Ureter (tissue), 1 donor: ENCODE results near the gene CELF5. TPM values are rescaled to one million over a fixed set of nuclear protein-coding genes. Genes with fewer than 3 reads are reported as not detected.

ENCODE experiments used
- DNase-seq: peaks from one replicate; pipeline ENCODE4 v3.0.0-alpha.2; 2020; ENCODE audit warnings: low spot score
- total RNA-seq: library from RNA; stranded (reverse); gene quantifications from one replicate; pipeline ENCODE4 v1.2.4, GENCODE V29; 2023
- donor health status: DM: yes; HTN: yes; CAD: no.

CELF5 gene
- total RNA-seq, result 0.62 TPM

GRCh38 chr19:3224346-3225168 is at the start of gene CELF5:
TSS of gene CELF5 (plus strand) at chr19:3224661. CDS start at chr19:3224740, 79 bp downstream.
- DNase-seq, result no peak

- DNase-seq, result peak; percentile 87
These were observed 48.4 kb upstream of the CELF5 start for GRCh38 chr19:3175781-3176714.

DNA sequence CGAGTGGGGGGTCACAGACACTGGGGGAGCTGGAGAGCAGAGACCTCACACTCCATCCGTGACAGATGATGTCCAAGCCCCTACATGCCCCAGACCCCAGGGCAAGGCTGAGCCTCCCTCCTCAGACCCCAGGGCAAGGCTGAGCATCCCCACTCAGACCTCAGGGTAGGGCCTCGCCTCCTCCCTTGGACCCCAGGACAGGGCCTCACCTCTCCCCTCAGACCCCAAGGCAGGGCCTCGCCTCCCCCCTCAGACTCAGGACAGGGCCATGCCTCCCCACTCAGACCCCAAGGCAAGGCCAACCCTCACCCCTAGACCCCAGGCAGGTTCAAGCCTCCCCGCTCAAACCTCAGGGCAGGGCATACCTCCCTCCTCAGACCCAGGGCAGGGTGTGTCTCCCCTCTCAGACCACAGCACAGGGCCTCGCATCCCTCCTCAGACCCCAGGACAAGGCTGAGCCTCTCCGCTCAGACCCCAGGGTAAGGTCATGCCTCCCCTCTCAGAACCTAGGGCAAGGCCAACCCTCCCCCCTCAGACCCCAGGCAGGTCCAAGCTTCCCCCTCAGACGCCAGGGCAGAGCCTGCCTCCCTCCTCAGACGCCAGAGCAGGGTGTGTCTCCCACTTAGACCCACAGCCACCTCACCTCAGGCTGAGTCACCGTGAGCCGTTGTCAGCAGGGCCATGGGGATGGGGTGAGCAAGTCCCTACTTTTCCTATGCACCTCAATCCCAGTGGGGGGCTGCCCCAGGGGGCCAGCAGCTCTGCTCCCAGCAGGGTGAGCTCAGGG is 47.6 kb upstream of the CELF5 start:
- peak; percentile 80 for DNase-seq

DNA sequence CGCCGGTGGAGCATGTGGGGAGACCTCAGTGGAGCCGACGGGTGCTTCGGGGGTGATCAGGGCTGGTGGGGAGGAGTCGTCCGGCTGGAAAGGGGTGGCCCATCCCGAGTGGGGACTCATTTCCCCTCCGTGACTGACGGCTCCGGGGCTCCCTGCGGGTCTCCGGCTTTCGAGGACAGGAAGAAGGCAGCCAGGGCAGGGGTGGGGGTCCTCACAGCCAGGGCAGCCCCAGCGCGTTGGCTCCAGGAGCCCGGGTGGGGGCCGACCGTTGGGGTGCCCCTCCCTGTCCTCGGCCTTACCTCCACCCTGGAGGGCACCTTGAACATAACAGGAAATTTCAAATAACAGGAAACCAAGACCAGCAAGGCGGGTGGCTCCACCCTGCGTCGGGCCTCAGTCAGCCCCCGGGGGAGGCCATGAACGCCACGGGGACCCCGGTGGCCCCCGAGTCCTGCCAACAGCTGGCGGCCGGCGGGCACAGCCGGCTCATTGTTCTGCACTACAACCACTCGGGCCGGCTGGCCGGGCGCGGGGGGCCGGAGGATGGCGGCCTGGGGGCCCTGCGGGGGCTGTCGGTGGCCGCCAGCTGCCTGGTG is 46.0 kb upstream of the CELF5 start, which contains the start of gene S1PR4:
Gene S1PR4 (plus strand): TSS at position 393 of the 596 bp plus-strand sequence. CDS start 24 bp downstream, at position 417.
- no peak for DNase-seq

DNA sequence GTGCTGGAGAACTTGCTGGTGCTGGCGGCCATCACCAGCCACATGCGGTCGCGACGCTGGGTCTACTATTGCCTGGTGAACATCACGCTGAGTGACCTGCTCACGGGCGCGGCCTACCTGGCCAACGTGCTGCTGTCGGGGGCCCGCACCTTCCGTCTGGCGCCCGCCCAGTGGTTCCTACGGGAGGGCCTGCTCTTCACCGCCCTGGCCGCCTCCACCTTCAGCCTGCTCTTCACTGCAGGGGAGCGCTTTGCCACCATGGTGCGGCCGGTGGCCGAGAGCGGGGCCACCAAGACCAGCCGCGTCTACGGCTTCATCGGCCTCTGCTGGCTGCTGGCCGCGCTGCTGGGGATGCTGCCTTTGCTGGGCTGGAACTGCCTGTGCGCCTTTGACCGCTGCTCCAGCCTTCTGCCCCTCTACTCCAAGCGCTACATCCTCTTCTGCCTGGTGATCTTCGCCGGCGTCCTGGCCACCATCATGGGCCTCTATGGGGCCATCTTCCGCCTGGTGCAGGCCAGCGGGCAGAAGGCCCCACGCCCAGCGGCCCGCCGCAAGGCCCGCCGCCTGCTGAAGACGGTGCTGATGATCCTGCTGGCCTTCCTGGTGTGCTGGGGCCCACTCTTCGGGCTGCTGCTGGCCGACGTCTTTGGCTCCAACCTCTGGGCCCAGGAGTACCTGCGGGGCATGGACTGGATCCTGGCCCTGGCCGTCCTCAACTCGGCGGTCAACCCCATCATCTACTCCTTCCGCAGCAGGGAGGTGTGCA is 45.3 kb upstream of the CELF5 start:
- no peak for DNase-seq

- no peak for DNase-seq
These were observed 44.6 kb upstream of the CELF5 start for GRCh38 chr19:3179739-3180293.

DNA sequence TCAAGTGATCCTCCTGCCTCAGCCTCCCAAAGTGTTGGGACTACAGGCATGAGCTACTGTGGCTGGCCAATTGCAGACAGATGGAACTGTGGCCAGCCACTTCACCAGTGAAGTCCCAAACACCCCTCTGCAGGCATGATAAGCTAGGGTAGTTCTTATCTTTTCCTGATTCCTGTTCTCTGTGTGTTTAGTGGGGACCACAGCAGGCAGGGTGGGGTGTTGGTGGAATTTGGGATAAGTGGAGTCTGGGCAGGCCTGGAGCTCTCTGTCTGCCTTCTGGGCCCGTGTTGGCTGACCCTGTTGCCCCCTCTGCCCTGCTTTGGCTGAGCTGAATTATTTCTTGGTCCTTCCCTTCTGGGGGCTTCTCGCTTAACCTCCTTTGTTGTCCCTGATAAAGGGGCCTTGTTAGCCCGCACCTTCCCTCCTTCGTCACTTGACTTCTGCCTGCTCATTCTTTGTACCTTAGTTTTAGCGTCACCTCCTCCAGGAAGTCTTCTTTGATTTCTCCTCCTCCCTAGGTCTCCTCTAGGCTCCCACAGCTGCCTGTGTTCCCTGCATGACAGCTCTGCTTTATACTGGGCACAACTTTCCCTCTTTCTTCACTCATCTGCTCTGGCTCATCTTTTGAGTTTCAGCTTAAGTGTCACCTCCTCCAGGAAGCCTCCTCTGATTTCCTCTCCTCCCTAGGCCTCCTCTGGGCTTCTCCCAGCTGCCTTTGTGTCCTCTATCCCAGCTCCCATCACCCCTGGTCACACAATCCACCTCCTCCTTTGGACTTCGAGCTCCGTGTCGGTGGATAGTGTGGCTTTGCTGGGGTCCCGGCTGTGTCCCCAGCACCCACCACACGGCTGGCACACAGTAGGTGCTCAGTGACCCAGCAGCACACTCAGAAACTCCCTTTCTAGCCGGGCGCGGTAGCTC is 40.5 kb upstream of the CELF5 start:
- DNase-seq, result no peak

DNA sequence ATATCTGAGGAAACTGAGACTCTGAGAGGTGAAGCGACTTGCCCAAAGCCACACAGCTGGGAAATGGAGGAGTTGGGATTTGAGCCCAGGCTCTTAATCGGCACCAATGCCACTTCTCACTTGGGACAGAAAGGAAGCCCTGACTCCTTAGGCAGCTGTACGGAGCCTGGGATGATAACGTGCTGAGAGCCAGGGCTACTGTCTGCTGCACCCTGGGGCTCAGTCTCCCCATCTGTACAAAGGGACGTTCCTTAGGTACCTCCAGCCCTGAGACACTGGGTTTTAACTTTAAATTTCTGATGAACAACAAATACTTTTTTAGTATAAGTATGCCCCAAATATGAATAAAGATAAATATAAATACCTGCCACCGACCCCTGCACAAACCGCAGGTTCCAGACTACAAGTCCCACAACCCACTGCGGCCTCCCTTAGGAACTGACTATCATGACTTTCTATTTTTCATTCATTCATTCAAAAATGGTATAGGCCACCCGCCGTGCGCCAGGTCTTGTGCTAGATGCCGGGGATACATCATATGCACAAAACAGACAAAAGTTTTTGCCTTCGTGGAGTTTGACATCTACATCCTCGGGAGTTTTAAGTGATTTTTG is 39.5 kb upstream of the CELF5 start:
- DNase-seq, result no peak

- peak; percentile 95 for DNase-seq
These were observed 38.9 kb upstream of the CELF5 start, which contains the start of gene NCLN for GRCh38 chr19:3185461-3186159. TSS of gene NCLN (plus strand) at chr19:3185930. CDS start at chr19:3186031, 101 bp downstream.

DNA sequence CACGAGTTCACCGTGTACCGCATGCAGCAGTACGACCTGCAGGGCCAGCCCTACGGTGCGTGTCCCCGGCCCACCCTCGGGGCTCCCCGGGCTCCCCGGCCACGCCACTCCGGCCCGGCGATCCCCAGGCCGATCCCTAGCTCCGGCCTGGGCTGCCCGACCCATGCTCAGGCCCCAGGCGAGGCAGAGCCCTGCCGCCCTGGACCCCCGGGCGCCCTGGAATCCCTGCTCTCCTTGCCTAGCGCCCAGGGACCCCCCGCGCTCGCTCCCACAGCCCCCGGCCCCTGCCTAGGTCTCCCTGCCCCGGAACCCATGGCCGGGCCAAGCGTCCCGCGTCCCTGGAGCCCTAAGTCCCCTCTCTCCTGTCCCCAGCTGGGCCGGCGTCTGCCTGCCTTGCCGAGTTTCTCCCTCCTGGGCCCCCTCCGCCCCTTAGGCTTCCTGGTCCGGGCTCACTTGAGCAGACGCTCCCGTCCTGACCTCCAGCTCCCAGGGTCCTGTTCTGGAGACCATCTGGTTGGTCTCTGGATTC is 38.2 kb upstream of the CELF5 start:
- no peak for DNase-seq

DNA sequence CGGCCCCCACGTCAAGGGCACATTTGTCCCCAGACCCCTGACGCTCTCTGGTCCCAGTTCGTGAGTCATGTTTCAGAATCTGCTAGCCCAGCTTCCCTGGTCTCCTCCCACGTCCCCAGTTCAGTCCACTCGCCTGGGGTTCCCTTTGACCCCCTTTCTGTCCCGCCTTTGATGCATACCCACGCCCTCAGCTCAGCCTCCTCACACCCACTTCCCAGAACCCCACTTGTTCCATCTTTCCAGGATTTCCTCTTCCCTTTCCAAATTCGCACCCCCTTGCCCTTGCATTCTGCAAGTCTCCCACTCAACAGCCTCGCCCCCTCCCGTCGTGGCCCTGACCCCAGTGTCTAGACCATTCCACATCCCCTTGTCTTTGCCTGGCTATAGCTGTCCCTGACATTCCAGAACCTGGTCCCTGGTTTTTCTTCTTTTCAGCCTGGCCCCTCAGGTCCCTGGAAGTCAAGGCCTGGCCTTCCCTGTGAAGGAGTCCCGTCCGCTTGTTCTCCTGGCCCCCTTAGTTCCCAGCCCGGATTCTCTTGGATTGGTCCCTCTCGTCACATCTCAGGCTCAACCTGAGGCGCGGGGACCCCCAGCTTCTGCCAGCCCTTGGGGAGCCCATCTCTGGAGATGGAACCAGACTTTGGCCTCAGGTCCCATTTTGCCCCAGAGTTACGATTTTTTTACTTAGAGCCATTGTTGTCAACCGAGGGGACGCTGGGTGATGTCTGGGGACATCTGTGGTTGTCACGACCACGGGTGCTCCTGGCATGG is 37.4 kb upstream of the CELF5 start:
- no peak for DNase-seq

DNA sequence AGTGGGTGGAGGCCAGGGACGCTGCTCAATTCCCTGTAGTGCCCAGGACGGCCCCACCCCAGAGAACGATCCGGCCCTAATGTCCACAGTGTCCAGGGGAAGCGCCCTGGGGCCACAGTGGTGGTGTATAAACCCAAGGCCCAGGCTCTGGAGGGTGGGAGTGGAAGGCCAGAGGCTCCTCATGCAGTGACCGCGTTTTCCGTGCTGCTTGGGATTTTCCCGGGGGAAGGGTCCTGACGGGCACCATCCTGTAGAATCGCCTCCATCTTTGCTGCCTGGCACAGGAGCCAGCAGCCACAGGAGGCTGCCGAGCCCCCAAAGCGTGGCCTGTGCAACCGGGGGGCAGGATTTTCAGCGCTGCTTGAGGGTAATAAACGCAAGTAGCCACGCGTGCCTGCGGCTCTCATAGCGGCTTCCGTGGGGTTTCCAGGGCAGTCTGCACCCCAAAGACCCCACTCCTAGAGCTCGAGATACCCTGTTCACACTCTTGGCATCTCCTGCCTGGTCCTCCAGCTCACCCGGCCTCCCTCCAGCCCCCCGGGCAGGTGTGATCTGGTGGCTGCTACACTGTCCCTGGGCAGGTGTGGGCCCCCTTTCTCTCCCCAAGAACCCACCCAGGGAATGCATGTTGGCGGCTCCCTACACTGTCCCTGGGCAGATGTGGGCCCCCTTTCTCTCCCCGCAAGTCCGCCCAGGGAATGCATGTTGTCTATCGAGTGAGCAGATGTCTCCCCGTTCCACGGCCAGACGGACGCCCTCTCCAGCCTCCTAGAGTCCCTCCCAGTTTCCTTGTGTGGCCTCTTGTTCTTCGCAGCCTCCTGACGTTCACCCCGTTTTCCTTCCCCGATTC is 36.6 kb upstream of the CELF5 start:
- DNase-seq, result no peak

- no peak for DNase-seq
These were observed 35.5 kb upstream of the CELF5 start for GRCh38 chr19:3188627-3189596.

- DNase-seq, result no peak
These were observed 34.6 kb upstream of the CELF5 start for GRCh38 chr19:3189702-3190469.
